HepG2 (cell line): ENCODE measurements around the gene GLTPD2. TPM values are rescaled to one million over a fixed set of nuclear protein-coding genes. Genes with fewer than 3 reads are reported as not detected.

ENCODE experiments used
- CENPT ChIP-seq: sonication (generic); formaldehyde crosslinking; IDR thresholded peaks from 2 replicates; pipeline ENCODE4 v1.8.0; 2022; ENCODE audit warnings: low read depth, mild to moderate bottlenecking, moderate library complexity, missing genetic modification reagents
- CSRNP2 ChIP-seq: sonication (generic); formaldehyde crosslinking; conservative IDR thresholded peaks from 2 replicates; pipeline ENCODE4 v1.8.0; 2022; ENCODE audit warnings: low read depth, missing genetic modification reagents
- CTCF ChIP-seq: sonication (generic); formaldehyde crosslinking; IDR thresholded peaks from 2 replicates; pipeline ENCODE4 v1.5.0; 2020; ENCODE audit warnings: mild to moderate bottlenecking, missing genetic modification reagents, moderate library complexity
- DBP ChIP-seq: sonication (generic); formaldehyde crosslinking; IDR thresholded peaks from 2 replicates; pipeline ENCODE4 v1.4.0; 2020; ENCODE audit warnings: missing genetic modification reagents; ENCODE audit errors: not compliant biosample characterization
- GTF3A ChIP-seq: sonication (generic); formaldehyde crosslinking; conservative IDR thresholded peaks from 2 replicates; pipeline ENCODE4 v1.4.0; 2020; ENCODE audit warnings: mild to moderate bottlenecking, missing genetic modification reagents
- HINFP ChIP-seq: sonication (generic); formaldehyde crosslinking; IDR thresholded peaks from 2 replicates; pipeline ENCODE4 v1.4.0; 2020; ENCODE audit warnings: low read depth, mild to moderate bottlenecking, missing genetic modification reagents
- MAZ ChIP-seq, 2 experiments: sonication (generic) in 1 of 2; formaldehyde crosslinking in 1 of 2; IDR thresholded peaks; 2 replicates each; pipeline versions ENCODE4 v1.5.0 to v1.6.1; 2012 to 2020; ENCODE audit warnings: low read depth in 2 of 2, mild to moderate bottlenecking in 2 of 2, borderline replicate concordance in 1 of 2, improper control_type of control experiment in 1 of 2, low read length in 1 of 2, missing genetic modification reagents in 1 of 2, moderate library complexity in 1 of 2
- NR2C2 ChIP-seq: sonication (generic); formaldehyde crosslinking; IDR thresholded peaks from 2 replicates; pipeline ENCODE4 v1.4.0; 2020; ENCODE audit warnings: missing genetic modification reagents, mild to moderate bottlenecking, moderate library complexity, borderline replicate concordance
- NR2F2 ChIP-seq: IDR thresholded peaks from 2 replicates; pipeline ENCODE4 v1.6.1; 2012; ENCODE audit warnings: low read depth, inconsistent platforms, borderline replicate concordance
- RAD21 ChIP-seq: fragments of 450-650 bp; formaldehyde crosslinking; IDR thresholded peaks from 2 replicates; pipeline ENCODE4 v1.5.0; 2020; ENCODE audit warnings: mild to moderate bottlenecking
- RFXANK ChIP-seq: IDR thresholded peaks from 2 replicates; pipeline ENCODE4 v1.6.1; 2016
- ZBTB2 ChIP-seq: sonication (generic); formaldehyde crosslinking; IDR thresholded peaks from 2 replicates; pipeline ENCODE4 v1.8.0; 2022; ENCODE audit warnings: low read depth, missing genetic modification reagents
- ZFP36L1 ChIP-seq: sonication (generic); formaldehyde crosslinking; IDR thresholded peaks from 2 replicates; pipeline ENCODE4 v1.8.0; 2022; ENCODE audit warnings: mild to moderate bottlenecking, missing genetic modification reagents, moderate library complexity
- ZNF136 ChIP-seq: sonication (generic); formaldehyde crosslinking; IDR thresholded peaks from 2 replicates; pipeline ENCODE4 v1.8.1; 2022; ENCODE audit warnings: low read depth, mild to moderate bottlenecking, moderate library complexity, missing genetic modification reagents
- ZNF263 ChIP-seq: sonication (generic); formaldehyde crosslinking; IDR thresholded peaks from 2 replicates; pipeline ENCODE4 v1.4.0; 2020; ENCODE audit warnings: missing genetic modification reagents
- ZNF382 ChIP-seq: sonication (generic); formaldehyde crosslinking; IDR thresholded peaks from 2 replicates; pipeline ENCODE4 v1.5.0; 2020; ENCODE audit warnings: missing genetic modification reagents, mild to moderate bottlenecking, borderline replicate concordance
- ZNF704 ChIP-seq: sonication (generic); formaldehyde crosslinking; IDR thresholded peaks from 2 replicates; pipeline ENCODE4 v1.8.1; 2023; ENCODE audit warnings: mild to moderate bottlenecking, inconsistent platforms, moderate library complexity, missing genetic modification reagents, borderline replicate concordance
- polyA plus RNA-seq, 8 experiments: library from polyadenylated mRNA; depleted of rRNA in 3 of 8; stranded (reverse) in 7 of 8; unstranded in 1 of 8; fragments of >200 nt; fragmentation: Illumina TruSeq in 4 of 8; extraction: Trizol in 4 of 8; gene quantifications; 2 replicates each; pipeline versions ENCODE4 v1.2.1 to v1.2.3, GENCODE V29; 2011 to 2016; ENCODE audit warnings: low read depth in 4 of 8, missing spikeins in 1 of 8, mixed read lengths in 1 of 8; ENCODE audit not compliant: insufficient read depth in 1 of 8
- total RNA-seq, 5 experiments: library from RNA; depleted of rRNA; stranded (reverse); fragments of >200 nt; fragmentation: Illumina TruSeq; extraction: Trizol; gene quantifications; 2 replicates each; pipeline ENCODE4 v1.2.3, GENCODE V29; 2016; ENCODE audit warnings: low read depth in 1 of 5

GLTPD2 gene
- total and polyA plus RNA-seq, 2 of the 13 experiments (the other 11 are each of a cell fraction or from before 2014, with no cell fraction given), result 7.5 to 12.9 TPM

GRCh38 chr17:4788807-4789700 lies at the start of gene GLTPD2 (continued):
- TF ChIP-seq CSRNP2 (CRISPR knock-in tag), result no peak
- no peak for TF ChIP-seq ZNF382 (CRISPR knock-in tag)
- TF ChIP-seq RFXANK (CRISPR knock-in tag), result no peak
- TF ChIP-seq ZNF136 (CRISPR knock-in tag), result peak; percentile 80
- TF ChIP-seq CTCF (CRISPR knock-in tag), result peak; percentile 72
- TF ChIP-seq GTF3A (CRISPR knock-in tag), result no peak
- TF ChIP-seq HINFP, result peak; percentile 70; the same call in 1 of the 2 replicates
- no peak for TF ChIP-seq NR2C2 (CRISPR knock-in tag)
- no peak for TF ChIP-seq ZNF263 (CRISPR knock-in tag)
- TF ChIP-seq MAZ (IDR thresholded peaks at IDR 0.05; ENCODE audit: borderline replicate concordance, low read depth, low read length), result peak; percentile 61; the same call in 1 of the 2 replicates
- TF ChIP-seq MAZ (CRISPR knock-in tag; IDR thresholded peaks at IDR 0.05; ENCODE audit: low read depth), result peak; percentile 73
- 0 out of 2 replicates have a peak, but pooled peaks have one; percentile 59 for TF ChIP-seq ZFP36L1 (CRISPR knock-in tag)
- TF ChIP-seq NR2F2, result peak; percentile 69; the same call in 1 of the 2 replicates
- 0 out of 2 replicates have a peak, but pooled peaks have one; percentile 49 for TF ChIP-seq ZBTB2 (CRISPR knock-in tag)
- TF ChIP-seq CENPT (CRISPR knock-in tag), result no peak
- no peak for TF ChIP-seq DBP (CRISPR knock-in tag)
- TF ChIP-seq RAD21 (CRISPR knock-in tag), result peak; percentile 61; the same call in 1 of the 2 replicates
- no peak for TF ChIP-seq ZNF704
